WTC11 (cell line): Measurements from ENCODE around the gene CDK8. TPM values are rescaled to one million over a fixed set of nuclear protein-coding genes. Genes with fewer than 3 reads are reported as not detected.

Source experiments
- ATAC-seq: fragments of 200-7000 bp; cut with Tn5 transposase; 2 replicates; pipeline ENCODE4 v1.10.0; 2021; ENCODE audit warnings: mild to moderate bottlenecking, moderate library complexity
- CTCF ChIA-PET: fragments of 300-600 bp; sonication (Branson Sonifier 250); formaldehyde crosslinking; loops from one replicate; lab custom pipeline; 2021; ENCODE audit warnings: antibody characterized with exemption; lab: Charles Lee
- POLR2A ChIA-PET: fragments of 350-600 bp; sonication (Branson Sonifier 250); formaldehyde crosslinking; loops from one replicate; lab custom pipeline; 2021; ENCODE audit warnings: antibody characterized with exemption; lab: Charles Lee
- DNase-seq: peaks from one replicate; pipeline ENCODE4 v3.0.0; 2021; ENCODE audit warnings: low spot score
- H3K27ac Mint-ChIP-seq: 2 replicates; pipeline ENCODE4 v1.8.0; 2021; ENCODE audit warnings: mixed read lengths
- H3K27me3 Mint-ChIP-seq: 2 replicates; pipeline ENCODE4 v1.8.0; 2021; ENCODE audit warnings: low read depth, mild to moderate bottlenecking, moderate library complexity, mixed read lengths
- H3K36me3 Mint-ChIP-seq: 2 replicates; pipeline ENCODE4 v1.8.0; 2021; ENCODE audit warnings: mixed read lengths
- H3K4me1 Mint-ChIP-seq: 2 replicates; pipeline ENCODE4 v1.8.0; 2022; ENCODE audit warnings: mixed read lengths
- H3K4me3 Mint-ChIP-seq: 2 replicates; pipeline ENCODE4 v1.8.0; 2021; ENCODE audit warnings: mild to moderate bottlenecking, moderate library complexity, mixed read lengths
- H3K9me3 Mint-ChIP-seq: 2 replicates; pipeline ENCODE4 v1.8.0; 2021; ENCODE audit warnings: mixed read lengths
- AFF4 ChIP-seq: sonication (generic); formaldehyde crosslinking; IDR thresholded peaks from 2 replicates; pipeline ENCODE4 v1.8.1; 2023; ENCODE audit warnings: mild to moderate bottlenecking, missing genetic modification reagents, borderline replicate concordance
- AR ChIP-seq: fragments of 250-450 bp; sonication (Bioruptor Pico); IDR thresholded peaks from 2 replicates; pipeline ENCODE4 v1.9.0; 2021; ENCODE audit warnings: mild to moderate bottlenecking
- ATF3 ChIP-seq: sonication (generic); formaldehyde crosslinking; conservative IDR thresholded peaks from 2 replicates; pipeline ENCODE4 v1.8.1; 2022; ENCODE audit warnings: mild to moderate bottlenecking, missing genetic modification reagents
- CREB1 ChIP-seq: sonication (generic); formaldehyde crosslinking; IDR thresholded peaks from 2 replicates; pipeline ENCODE4 v1.8.0; 2023; ENCODE audit warnings: mild to moderate bottlenecking, missing genetic modification reagents
- E2F4 ChIP-seq: sonication (generic); formaldehyde crosslinking; IDR thresholded peaks from 2 replicates; pipeline ENCODE4 v1.8.1; 2022; ENCODE audit warnings: low read depth, mild to moderate bottlenecking, moderate library complexity, missing genetic modification reagents, borderline replicate concordance
- ETV6 ChIP-seq: sonication (generic); formaldehyde crosslinking; IDR thresholded peaks from 2 replicates; pipeline ENCODE4 v1.8.1; 2022; ENCODE audit warnings: mild to moderate bottlenecking, missing genetic modification reagents
- FOXP1 ChIP-seq: sonication (generic); formaldehyde crosslinking; IDR thresholded peaks from 2 replicates; pipeline ENCODE4 v1.8.0; 2022; ENCODE audit warnings: missing genetic modification reagents, mild to moderate bottlenecking, moderate library complexity, borderline replicate concordance
- IRF1 ChIP-seq: sonication (generic); formaldehyde crosslinking; IDR thresholded peaks from 2 replicates; pipeline ENCODE4 v1.8.0; 2023; ENCODE audit warnings: missing genetic modification reagents
- JAZF1 ChIP-seq: fragments of 250-450 bp; sonication (Bioruptor Pico); IDR thresholded peaks from 2 replicates; pipeline ENCODE4 v1.9.0; 2021; ENCODE audit warnings: moderate library complexity, mild to moderate bottlenecking, inconsistent platforms
- MLX ChIP-seq: sonication (generic); formaldehyde crosslinking; IDR thresholded peaks from 2 replicates; pipeline ENCODE4 v1.8.1; 2023; ENCODE audit warnings: mild to moderate bottlenecking, missing genetic modification reagents, moderate library complexity
- MYBL2 ChIP-seq: sonication (generic); formaldehyde crosslinking; IDR thresholded peaks from 2 replicates; pipeline ENCODE4 v1.8.1; 2023; ENCODE audit warnings: mild to moderate bottlenecking, moderate library complexity, missing genetic modification reagents
- PRDM15 ChIP-seq: sonication (generic); formaldehyde crosslinking; IDR thresholded peaks from 2 replicates; pipeline ENCODE4 v1.8.0; 2022; ENCODE audit warnings: missing genetic modification reagents
- PRRX2 ChIP-seq: fragments of 250-450 bp; sonication (Bioruptor Pico); IDR thresholded peaks from 2 replicates; pipeline ENCODE4 v1.8.0; 2021; ENCODE audit warnings: mild to moderate bottlenecking
- TCF7 ChIP-seq: sonication (generic); formaldehyde crosslinking; IDR thresholded peaks from 2 replicates; pipeline ENCODE4 v1.8.0; 2022; ENCODE audit warnings: mild to moderate bottlenecking, low read depth, missing genetic modification reagents, moderate library complexity
- ZNF232 ChIP-seq: sonication (generic); formaldehyde crosslinking; IDR thresholded peaks from 2 replicates; pipeline ENCODE4 v1.8.0; 2022; ENCODE audit warnings: mild to moderate bottlenecking, missing genetic modification reagents
- ZNF416 ChIP-seq: fragments of 250-450 bp; sonication (Bioruptor Pico); IDR thresholded peaks from 2 replicates; pipeline ENCODE4 v1.9.0; 2021; ENCODE audit warnings: mild to moderate bottlenecking, inconsistent platforms
- ZSCAN18 ChIP-seq: fragments of 250-450 bp; sonication (Bioruptor Pico); IDR thresholded peaks from 2 replicates; pipeline ENCODE4 v2.1.2; 2022; ENCODE audit warnings: mild to moderate bottlenecking, moderate library complexity
- total RNA-seq: library from RNA; stranded (reverse); gene quantifications from 3 replicates; pipeline ENCODE4 v1.2.3, GENCODE V29; 2021

The CDK8 gene
- total RNA-seq, 1 experiment from 2014 or later = 21.4 TPM

GRCh38 chr13:26382835-26383234 is 128.9 kb downstream of the CDK8 start:
- Mint-ChIP-seq H3K36me3 (peaks cover 5% of the 10 kb centered on the region; the same call in 1 of the 2 replicates), H3K9me3 (no peaks in the 10 kb centered on the region), H3K27ac (no peak overlapping the region), H3K4me3 (no peak overlapping the region), H3K4me1 (peaks cover 11% of the 10 kb centered on the region)
- ChIA-PET POLR2A (no interaction called here), CTCF (no interaction called here)
- ATAC-seq = no peak
- TF ChIP-seq PRRX2 (CRISPR knock-in tag) (no peak), MYBL2 (CRISPR knock-in tag) (no peak), ATF3 (CRISPR knock-in tag) (no peak), PRDM15 (CRISPR knock-in tag) (no peak)
- TF ChIP-seq, all 79 proteins: peak for 0
- DNase-seq = no peak
- H3K27me3 Mint-ChIP-seq = no peaks in the 10 kb centered on the region

- Mint-ChIP-seq H3K27me3 (no peaks in the 10 kb centered on the region), H3K27ac (no peak overlapping the region), H3K4me3 (no peak overlapping the region)
- no peak for ATAC-seq
- CTCF ChIA-PET = interaction anchor here (1.8 kb wide), 1 partner anchor 200 kb away, joined by 7 read pairs; no protein-coding TSS in a partner anchor
- TF ChIP-seq ETV6 (CRISPR knock-in tag) = no peak
- no peak for TF ChIP-seq MLX
- no peak for TF ChIP-seq ZNF232
- TF ChIP-seq ZNF416 (CRISPR knock-in tag) = no peak
- no peak for TF ChIP-seq AR (CRISPR knock-in tag)
- TF ChIP-seq CREB1 (CRISPR knock-in tag) = no peak
- no peak for TF ChIP-seq TCF7 (CRISPR knock-in tag)
- no peak for TF ChIP-seq FOXP1 (CRISPR knock-in tag)
- no peak for TF ChIP-seq IRF1 (CRISPR knock-in tag)
- no peak for TF ChIP-seq JAZF1 (CRISPR knock-in tag)
- no peak for TF ChIP-seq E2F4 (CRISPR knock-in tag)
- TF ChIP-seq AFF4 (CRISPR knock-in tag) = no peak
- TF ChIP-seq ZSCAN18 (CRISPR knock-in tag) = no peak
- TF ChIP-seq, all 79 proteins: peak for 0
- DNase-seq = no peak
- POLR2A ChIA-PET = interaction anchor here (0.6 to 0.7 kb wide), 2 partner anchors 20 to 36 kb away, joined by 3 read pairs; no protein-coding TSS in a partner anchor
- Mint-ChIP-seq H3K36me3 (peaks cover 5% of the 10 kb centered on the region; the same call in 1 of the 2 replicates), H3K4me1 (no peaks in the 10 kb centered on the region; the same call in 1 of the 2 replicates), H3K9me3 (no peaks in the 10 kb centered on the region)
Observed at GRCh38 chr13:26384587-26384986, 130.7 kb downstream of the CDK8 start.
